GM12878 (cell line): Measurements from ENCODE around the gene TGFB1I1. TPM values are rescaled to one million over a fixed set of nuclear protein-coding genes. Genes with fewer than 3 reads are reported as not detected.

ENCODE experiments used
- ATAC-seq: fragments of 200-7000 bp; cut with Tn5 transposase; 3 replicates; pipeline ENCODE4 v1.9.1; 2020; ENCODE audit warnings: mild to moderate bottlenecking, moderate library complexity
- BruUV-seq: library from RNA; stranded (reverse); fragments of 400-500 nt; replicated peaks from 2 replicates; lab custom pipeline; 2021; lab: Mats Ljungman, UMichigan
- CTCF ChIA-PET: fragments of 300-600 bp; sonication (Branson Sonifier 250); formaldehyde crosslinking; extraction: SDS; loops from one replicate; lab custom pipeline; 2021; ENCODE audit warnings: inconsistent platforms; lab: Yijun Ruan, JAX
- POLR2A ChIA-PET: fragments of 350-600 bp; formaldehyde crosslinking; extraction: SDS; loops from one replicate; lab custom pipeline; 2021; ENCODE audit warnings: inconsistent platforms; lab: Charles Lee
- RAD21 ChIA-PET: fragments of 300-600 bp; sonication (Branson Sonifier 250); formaldehyde crosslinking; loops from one replicate; lab custom pipeline; 2023; ENCODE audit warnings: antibody characterized with exemption; ENCODE audit not compliant: unreplicated experiment; lab: Charles Lee
- SMC1A ChIA-PET: fragments of 300-600 bp; sonication (Branson Sonifier 250); formaldehyde crosslinking; loops from one replicate; lab custom pipeline; 2023; ENCODE audit not compliant: unreplicated experiment, uncharacterized antibody; lab: Charles Lee
- DNase-seq: peaks from one replicate; pipeline ENCODE4 v3.0.0-alpha.2; 2011; ENCODE audit warnings: low read depth, low spot score
- FAIRE-seq: peaks from 3 replicates; lab custom pipeline; 2011; peaks lifted over from hg19 to GRCh38; lab: Jason Lieb, UNC
- H2AFZ ChIP-seq: 2 replicates; pipeline ENCODE4 v1.6.0; 2011; ENCODE audit warnings: low read depth, low read length, control low read depth; ENCODE audit not compliant: control insufficient read depth
- H3K27ac ChIP-seq: 2 replicates; pipeline ENCODE4 v1.5.1; 2011; ENCODE audit warnings: control low read depth; ENCODE audit not compliant: control insufficient read depth, insufficient read depth
- H3K27me3 ChIP-seq, 2 experiments: replicated peaks in 1 of 2; 2 replicates each; pipeline versions ENCODE4 v1.6.0 to v1.6.1; 2011; ENCODE audit warnings: low read length in 1 of 2; ENCODE audit not compliant: control insufficient read depth in 2 of 2, insufficient read depth in 2 of 2
- H3K36me3 ChIP-seq, 2 experiments: 2 replicates each; pipeline ENCODE4 v1.5.1; 2011; ENCODE audit warnings: low read length in 1 of 2; ENCODE audit not compliant: control insufficient read depth in 2 of 2, insufficient read depth in 2 of 2
- H3K4me1 ChIP-seq: 2 replicates; pipeline ENCODE4 v1.6.1; 2011; ENCODE audit warnings: mild to moderate bottlenecking, low read length, moderate library complexity, mixed read lengths; ENCODE audit not compliant: control insufficient read depth, insufficient read depth
- H3K4me2 ChIP-seq: 2 replicates; pipeline ENCODE4 v1.6.0; 2011; ENCODE audit warnings: control low read depth; ENCODE audit not compliant: control insufficient read depth, insufficient read depth
- H3K4me3 ChIP-seq: fragments of 200-600 bp; sonication (generic); 2 replicates; pipeline ENCODE4 v1.5.1; 2016
- H3K79me2 ChIP-seq: 2 replicates; pipeline ENCODE4 v1.6.0; 2011; ENCODE audit warnings: low read length; ENCODE audit not compliant: control insufficient read depth, insufficient read depth
- H3K9ac ChIP-seq: 2 replicates; pipeline ENCODE4 v1.8.0; 2011; ENCODE audit warnings: low read length, control low read depth, mixed read lengths; ENCODE audit not compliant: control insufficient read depth, insufficient read depth
- H3K9me3 ChIP-seq: replicated peaks from 3 replicates; pipeline ENCODE4 v1.5.1; 2011; ENCODE audit warnings: mild to moderate bottlenecking, low read length; ENCODE audit not compliant: control insufficient read depth, insufficient read depth
- H4K20me1 ChIP-seq: 2 replicates; pipeline ENCODE4 v1.6.0; 2011; ENCODE audit not compliant: control insufficient read depth, insufficient read depth
- ATF7 ChIP-seq: fragments of 450-650 bp; IDR thresholded peaks from 2 replicates; pipeline ENCODE4 v1.6.1; 2016; ENCODE audit warnings: low read depth, mild to moderate bottlenecking
- CREM ChIP-seq: IDR thresholded peaks from 2 replicates; pipeline ENCODE4 v1.6.1; 2014; ENCODE audit warnings: antibody characterized with exemption, low read depth
- EED ChIP-seq: sonication (generic); IDR thresholded peaks from 2 replicates; pipeline ENCODE4 v1.6.1; 2016; ENCODE audit warnings: antibody characterized with exemption, low read depth
- HDAC2 ChIP-seq: fragments of 200-600 bp; sonication (generic); IDR thresholded peaks from 2 replicates; pipeline ENCODE4 v1.6.1; 2017
- KLF5 ChIP-seq: fragments of 450-650 bp; IDR thresholded peaks from 2 replicates; pipeline ENCODE4 v1.6.1; 2014; ENCODE audit warnings: mild to moderate bottlenecking; ENCODE audit not compliant: partially characterized antibody
- MXI1 ChIP-seq: fragments of 150-350 bp; IDR thresholded peaks from 2 replicates; pipeline ENCODE4 v1.6.1; 2011; ENCODE audit warnings: low read depth, mild to moderate bottlenecking, inconsistent platforms, low read length, improper control_type of control experiment
- NKRF ChIP-seq: fragments of 450-650 bp; conservative IDR thresholded peaks from 2 replicates; pipeline ENCODE4 v1.6.1; 2017; ENCODE audit warnings: mild to moderate bottlenecking, moderate library complexity
- POLR2AphosphoS5 ChIP-seq: IDR thresholded peaks from 2 replicates; pipeline ENCODE4 v1.6.1; 2011; ENCODE audit warnings: mild to moderate bottlenecking, low read length, inconsistent platforms
- PRDM15 ChIP-seq: fragments of 450-650 bp; formaldehyde crosslinking; IDR thresholded peaks from 2 replicates; pipeline ENCODE4 v1.4.0; 2020; ENCODE audit warnings: mild to moderate bottlenecking, moderate library complexity
- SIX5 ChIP-seq: IDR thresholded peaks from 2 replicates; pipeline ENCODE4 v1.6.1; 2011; ENCODE audit warnings: mild to moderate bottlenecking, low read depth, low read length, moderate library complexity; ENCODE audit not compliant: severe bottlenecking
- STAT1 ChIP-seq: fragments of 450-650 bp; conservative IDR thresholded peaks from 2 replicates; pipeline ENCODE4 v1.6.1; 2014; ENCODE audit warnings: antibody characterized with exemption, mild to moderate bottlenecking
- TARDBP ChIP-seq: IDR thresholded peaks from 2 replicates; pipeline ENCODE4 v1.6.1; 2016; ENCODE audit warnings: borderline replicate concordance
- ZNF24 ChIP-seq: fragments of 450-650 bp; IDR thresholded peaks from 2 replicates; pipeline ENCODE4 v1.6.1; 2017; ENCODE audit warnings: antibody characterized with exemption, mild to moderate bottlenecking
- WGBS: methylation state at CpG from one replicate; pipeline ENCODE4 v1.1.6; 2016; ENCODE audit warnings: low lambda C conversion rate; ENCODE audit not compliant: insufficient replicate concordance, insufficient coverage; ENCODE audit errors: missing lambda C conversion rate; 5-methylcytosine and 5-hydroxymethylcytosine counted together
- in situ Hi-C: fragments of 300-500 bp; cut with MboI; formaldehyde crosslinking; loops from 9 replicates; pipeline ENCODE4 v1.14.3; 2018; ENCODE audit warnings: mixed read lengths
- intact Hi-C: fragments of 100-400 bp; cut with micrococcal nuclease; formaldehyde crosslinking; loops from one replicate; pipeline ENCODE4 v1.14.2; 2022; ENCODE audit not compliant: unreplicated experiment
- polyA plus RNA-seq, 11 experiments: library from polyadenylated mRNA; depleted of rRNA in 4 of 11; unstranded in 6 of 11; stranded (reverse) in 5 of 11; fragments of >200 nt; fragmentation: Nextera tagmentation in 4 of 11; fragmentation: Illumina TruSeq in 1 of 11; extraction: Ambion mirVana in 4 of 11; extraction: Trizol in 1 of 11; gene quantifications; 1 replicate in 1 of 11; 2 replicates in 10 of 11; pipeline versions ENCODE4 v1.2.1 to v1.2.3, GENCODE V29; 2011 to 2016; ENCODE audit warnings: inconsistent platforms in 2 of 11, missing spikeins in 2 of 11, low read depth in 1 of 11
- total RNA-seq, 4 experiments: library from RNA; depleted of rRNA in 3 of 4; stranded (reverse); fragments of >200 nt in 3 of 4; fragmentation: Illumina TruSeq in 1 of 4; extraction: Trizol in 1 of 4; gene quantifications; 2 replicates each; pipeline versions ENCODE4 v1.2.1 to v1.2.3, GENCODE V29; 2013 to 2021

Gene TGFB1I1
- total and polyA plus RNA-seq, 10 of the 15 experiments (the other 5 are each of a cell fraction or from before 2014, with no cell fraction given) = 0.13 to 2.3 (median 0.41) TPM; not detected in 2

GRCh38 chr16:31479751-31480150, 7.8 kb downstream of the TGFB1I1 start:
- intact Hi-C loops = no loop called here
- ATAC-seq (no peak), DNase-seq (no peak), FAIRE-seq (no peak)
- POLR2A ChIA-PET = no interaction called here
- WGBS = 78% methylated on average over 9 of the region's 9 CpGs
- SMC1A ChIA-PET = interaction anchor here (1.0 kb wide), 1 partner anchor 197 kb away, joined by 3 read pairs; no protein-coding TSS in a partner anchor
- no peak overlapping the region for H3K9ac ChIP-seq
- no peak overlapping the region for H2AFZ ChIP-seq
- no peak overlapping the region for H3K4me2 ChIP-seq
- TF ChIP-seq CREM (no peak), KLF5 (no peak), ZNF24 (no peak), STAT1 (no peak), EED (no peak), ATF7 (no peak)
- H3K4me1 ChIP-seq = peaks cover 7% of the 10 kb centered on the region; the same call in 1 of the 2 replicates
- H3K4me3 ChIP-seq = no peak overlapping the region
- H3K79me2 ChIP-seq = no peaks in the 10 kb centered on the region
- CTCF ChIA-PET = no interaction called here
- H3K36me3 ChIP-seq = no peaks in the 10 kb centered on the region
- H4K20me1 ChIP-seq = no peaks in the 10 kb centered on the region
- H3K27me3 ChIP-seq = peaks cover 0 to 6% of the 10 kb centered on the region in 2 experiments; a peak in 3 of 4 replicates
- no peaks in the 10 kb centered on the region for H3K9me3 ChIP-seq
- no TSS peak for BruUV-seq
- no peak overlapping the region for H3K27ac ChIP-seq
- in situ Hi-C loops = no loop called here
- RAD21 ChIA-PET = no interaction called here

- Histone ChIP-seq H2AFZ (no peak overlapping the region), H3K4me1 (peaks cover 7% of the 10 kb centered on the region; the same call in 1 of the 2 replicates), H3K4me3 (no peak overlapping the region), H3K79me2 (no peaks in the 10 kb centered on the region), H3K9me3 (no peaks in the 10 kb centered on the region), H4K20me1 (no peaks in the 10 kb centered on the region), H3K36me3 (no peaks in the 10 kb centered on the region), H3K27ac (no peak overlapping the region), H3K4me2 (no peak overlapping the region), H3K9ac (no peak overlapping the region), H3K27me3 (peaks cover 0 to 6% of the 10 kb centered on the region in 2 experiments; a peak in 3 of 4 replicates)
- WGBS = 19% methylated on average over 7 of the region's 7 CpGs
- CTCF ChIA-PET = no interaction called here
- POLR2A ChIA-PET = no interaction called here
- RAD21 ChIA-PET = no interaction called here
- no peak for DNase-seq
- no TSS peak for BruUV-seq
- SMC1A ChIA-PET = no interaction called here
- intact Hi-C loops (no loop called here), in situ Hi-C loops (no loop called here)
- FAIRE-seq = no peak
- ATAC-seq = no peak
- TF ChIP-seq PRDM15 (CRISPR knock-in tag) (no peak), POLR2AphosphoS5 (no peak), SIX5 (no peak), HDAC2 (no peak), TARDBP (no peak), NKRF (no peak), KLF5 (no peak), MXI1 (no peak)
Observed at GRCh38 chr16:31480851-31481536, 9.0 kb downstream of the TGFB1I1 start.
